Karpas-422 (cell line): Measurements from ENCODE around the gene DNAJB13. TPM values are rescaled to one million over a fixed set of nuclear protein-coding genes. Genes with fewer than 3 reads are reported as not detected.

Source experiments
- DNase-seq: peaks from one replicate; pipeline ENCODE4 v3.0.0-alpha.2; 2015
- H2AFZ ChIP-seq: fragments of 200-600 bp; sonication (generic); 2 replicates; pipeline ENCODE4 v1.6.1; 2014; ENCODE audit warnings: antibody characterized with exemption, low read length, mixed read lengths
- H3K27ac ChIP-seq: fragments of 200-600 bp; sonication (generic); 2 replicates; pipeline ENCODE4 v1.5.1; 2014; ENCODE audit warnings: mild to moderate bottlenecking, low read length, moderate library complexity
- H3K27me3 ChIP-seq: fragments of 200-600 bp; sonication (generic); 2 replicates; pipeline ENCODE4 v1.6.1; 2014; ENCODE audit warnings: low read length, mixed read lengths
- H3K36me3 ChIP-seq: fragments of 200-600 bp; sonication (generic); 2 replicates; pipeline ENCODE4 v1.6.1; 2014; ENCODE audit warnings: low read length, mixed read lengths; ENCODE audit not compliant: insufficient read depth
- H3K4me1 ChIP-seq: fragments of 200-600 bp; sonication (generic); 2 replicates; pipeline ENCODE4 v1.6.1; 2014; ENCODE audit warnings: mild to moderate bottlenecking, low read length, mixed read lengths
- H3K4me2 ChIP-seq: fragments of 200-600 bp; sonication (generic); 2 replicates; pipeline ENCODE4 v1.6.1; 2014; ENCODE audit warnings: low read length, low read depth, mild to moderate bottlenecking; ENCODE audit not compliant: poor library complexity, severe bottlenecking
- H3K4me3 ChIP-seq: fragments of 200-600 bp; sonication (generic); 2 replicates; pipeline ENCODE4 v1.5.1; 2014; ENCODE audit warnings: mild to moderate bottlenecking, antibody characterized with exemption, low read length, mixed read lengths
- H3K79me2 ChIP-seq: fragments of 200-600 bp; sonication (generic); 2 replicates; pipeline ENCODE4 v1.6.1; 2014; ENCODE audit warnings: mild to moderate bottlenecking, low read length, mixed read lengths
- H3K9ac ChIP-seq: fragments of 200-600 bp; sonication (generic); 2 replicates; pipeline ENCODE4 v1.6.0; 2014; ENCODE audit warnings: low read length
- H3K9me2 ChIP-seq: fragments of 200-600 bp; sonication (generic), shearing (Covaris generic); replicated peaks from 2 replicates; pipeline ENCODE4 v1.6.0; 2014; ENCODE audit warnings: mild to moderate bottlenecking, low read length, moderate library complexity; ENCODE audit not compliant: insufficient read depth
- H3K9me3 ChIP-seq: fragments of 300-700, 200-600 bp; sonication (generic); 2 replicates; pipeline ENCODE4 v1.6.1; 2014; ENCODE audit warnings: low read length, mixed read lengths
- H4K20me1 ChIP-seq: fragments of 200-600 bp; sonication (generic); 2 replicates; pipeline ENCODE4 v1.6.1; 2014; ENCODE audit warnings: mild to moderate bottlenecking, antibody characterized with exemption, low read length, low read depth; ENCODE audit not compliant: insufficient read depth
- total RNA-seq: library from RNA; depleted of rRNA; stranded (reverse); fragments of >200 nt; shearing (Covaris generic); gene quantifications from 2 replicates; pipeline ENCODE4 v1.2.3, GENCODE V29; 2014; ENCODE audit warnings: low replicate concordance

DNAJB13 gene
- total RNA-seq, 1 experiment from 2014 or later = not detected

DNA sequence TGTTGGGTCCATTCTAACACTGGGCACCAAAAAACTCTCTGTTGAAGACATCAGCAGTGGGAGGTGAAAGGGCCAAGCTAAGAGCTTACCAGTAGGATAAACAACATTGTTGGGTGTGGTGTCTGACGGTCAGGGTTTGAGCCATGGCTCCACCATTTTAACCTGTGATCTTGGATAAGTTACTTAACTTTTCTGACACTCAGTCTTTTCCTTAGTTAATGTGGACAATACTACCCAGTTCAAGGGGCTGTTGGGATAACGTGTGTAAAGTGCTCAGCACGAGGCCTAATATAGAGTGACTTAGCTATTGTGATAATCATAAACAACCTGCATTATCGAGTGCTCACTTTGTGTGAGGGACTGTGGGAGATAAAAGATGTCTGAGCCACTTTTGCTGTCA is 52.0 kb downstream of the DNAJB13 start:
- no peak overlapping the region for H3K27ac ChIP-seq
- no peaks in the 10 kb centered on the region for H3K27me3 ChIP-seq
- H3K9me2 ChIP-seq = no peaks in the 10 kb centered on the region
- no peak overlapping the region for H2AFZ ChIP-seq
- H4K20me1 ChIP-seq = no peaks in the 10 kb centered on the region; the same call in 1 of the 2 replicates
- DNase-seq = no peak
- peaks cover 17% of the 10 kb centered on the region; the same call in 1 of the 2 replicates for H3K36me3 ChIP-seq
- H3K4me2 ChIP-seq = no peak overlapping the region
- no peaks in the 10 kb centered on the region for H3K79me2 ChIP-seq
- no peak overlapping the region for H3K9ac ChIP-seq
- H3K9me3 ChIP-seq = no peaks in the 10 kb centered on the region
- H3K4me3 ChIP-seq = no peak overlapping the region
- H3K4me1 ChIP-seq = peaks cover 26% of the 10 kb centered on the region

DNA sequence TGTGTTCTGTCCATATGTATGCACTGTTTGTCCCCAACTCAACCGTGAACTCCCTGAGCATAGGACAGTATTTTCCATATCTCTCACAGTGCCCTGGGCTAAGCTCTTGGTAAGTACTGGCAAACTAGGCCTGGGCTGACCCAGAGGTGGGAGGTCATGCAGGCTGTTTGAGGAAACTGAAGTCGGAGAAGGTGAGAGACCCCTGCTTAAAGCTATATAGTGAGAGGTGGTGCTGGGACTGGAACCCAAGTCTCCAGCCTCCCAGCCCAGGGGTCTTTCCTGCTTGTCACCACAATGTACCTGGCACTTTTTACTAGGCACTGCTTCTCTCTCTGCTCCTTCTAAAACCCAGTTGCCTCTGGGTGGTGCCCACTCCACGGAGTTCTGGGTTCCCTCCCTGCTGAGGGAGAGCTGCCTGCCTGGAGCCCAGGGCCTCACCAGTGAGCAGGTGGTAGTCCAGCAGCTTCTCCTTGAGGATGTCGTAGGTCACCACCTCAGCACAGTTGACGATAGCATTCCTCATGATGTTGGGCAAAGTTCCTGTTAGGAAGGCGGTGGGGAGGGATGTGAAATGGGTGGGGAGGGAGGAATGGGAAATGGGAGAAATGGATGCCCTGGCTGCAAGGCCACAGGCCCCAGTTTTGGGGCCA is 53.3 kb downstream of the DNAJB13 start:
- Histone ChIP-seq H3K9ac (no peak overlapping the region), H3K4me2 (no peak overlapping the region), H3K4me1 (peaks cover 23% of the 10 kb centered on the region), H3K27me3 (no peaks in the 10 kb centered on the region), H2AFZ (no peak overlapping the region), H3K79me2 (no peaks in the 10 kb centered on the region), H3K9me2 (no peaks in the 10 kb centered on the region), H4K20me1 (no peaks in the 10 kb centered on the region; the same call in 1 of the 2 replicates), H3K36me3 (peaks cover 17% of the 10 kb centered on the region; the same call in 1 of the 2 replicates), H3K4me3 (no peak overlapping the region), H3K9me3 (no peaks in the 10 kb centered on the region), H3K27ac (no peak overlapping the region)
- DNase-seq = no peak

DNA sequence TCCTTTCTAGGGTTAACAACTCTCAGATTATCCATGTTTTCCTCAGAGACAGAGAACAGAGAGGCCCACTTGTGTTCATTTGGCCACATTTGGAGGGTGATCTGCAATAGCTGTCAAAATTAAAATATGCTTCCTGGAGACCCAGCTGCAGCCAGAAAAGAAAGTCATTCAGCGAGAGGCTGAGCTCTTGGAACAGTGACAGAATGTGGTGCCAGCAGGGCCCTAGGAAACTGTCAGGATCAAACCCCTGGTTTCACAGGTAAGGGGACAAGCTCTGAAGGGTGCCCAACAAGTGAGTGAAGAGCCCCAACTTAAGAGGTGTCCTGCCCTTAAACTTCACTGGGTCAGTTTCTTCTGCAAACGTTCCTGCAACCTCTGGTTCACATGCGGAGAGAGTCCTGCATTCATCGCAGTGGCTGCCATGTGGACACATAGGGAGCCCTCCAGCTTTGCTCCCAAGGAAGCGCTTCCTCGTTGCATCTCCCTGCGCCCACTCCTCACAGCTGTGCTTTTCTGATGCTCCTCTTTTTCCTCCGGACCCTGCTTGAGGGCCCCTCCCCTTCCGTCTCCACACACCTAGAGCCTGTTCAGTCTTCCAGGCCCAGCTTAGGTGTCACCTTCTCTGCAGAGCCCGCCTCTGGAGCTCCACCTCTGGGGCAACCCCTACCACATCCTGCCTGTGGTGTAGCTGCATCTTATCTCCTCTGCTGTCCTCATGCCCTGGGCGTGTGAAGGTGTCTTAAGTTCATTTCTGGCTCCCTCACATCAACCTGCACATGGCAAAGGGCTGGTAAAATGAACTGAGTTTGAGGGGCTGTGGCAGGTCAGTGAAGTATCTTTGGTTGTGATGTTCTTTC is 54.2 kb downstream of the DNAJB13 start:
- Histone ChIP-seq H3K9ac (no peak overlapping the region), H3K27ac (no peak overlapping the region), H3K9me2 (no peaks in the 10 kb centered on the region), H3K4me2 (no peak overlapping the region), H4K20me1 (no peaks in the 10 kb centered on the region; the same call in 1 of the 2 replicates), H3K9me3 (no peaks in the 10 kb centered on the region), H3K79me2 (no peaks in the 10 kb centered on the region), H3K4me3 (no peak overlapping the region), H3K36me3 (peaks cover 17% of the 10 kb centered on the region; the same call in 1 of the 2 replicates), H3K4me1 (peaks cover 19% of the 10 kb centered on the region), H2AFZ (no peak overlapping the region), H3K27me3 (no peaks in the 10 kb centered on the region)
- DNase-seq = no peak

DNA sequence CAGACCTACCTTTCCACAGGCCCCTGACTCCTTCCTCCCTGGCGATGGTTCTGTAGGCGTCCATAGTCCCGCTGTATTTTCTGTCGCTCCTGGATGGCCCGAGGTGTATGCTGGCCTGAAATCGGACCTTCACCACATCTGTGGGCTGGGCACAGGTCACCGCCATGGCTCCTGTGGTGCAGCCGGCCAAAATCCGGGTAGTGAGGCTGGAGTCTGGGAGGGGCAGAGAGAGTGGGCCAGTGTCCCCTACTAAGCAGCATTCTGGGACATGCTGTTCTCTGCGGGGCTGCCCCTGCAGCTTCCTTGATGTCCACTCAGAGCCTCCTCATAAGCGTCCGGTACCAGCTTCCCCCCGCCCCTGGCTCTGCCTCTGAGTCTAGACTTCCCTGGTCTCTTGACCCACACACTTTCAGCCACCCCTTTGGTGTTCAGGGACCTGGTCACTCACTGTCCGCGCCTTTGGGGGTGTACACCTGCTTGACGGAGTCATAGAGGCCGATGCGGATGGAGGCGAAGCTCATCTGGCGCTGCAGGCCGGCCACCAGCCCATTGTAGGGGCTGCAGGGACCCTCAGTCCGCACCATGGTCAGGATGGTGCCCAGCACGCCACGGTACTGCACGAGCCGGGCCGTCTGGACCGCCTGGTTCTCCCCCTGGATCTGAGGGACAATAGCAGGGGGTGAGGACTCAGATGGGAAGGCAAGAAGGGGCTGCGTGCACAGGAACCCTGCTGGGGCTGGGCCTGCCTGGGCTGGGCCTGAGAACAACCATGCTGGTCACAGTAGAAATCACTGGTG is 55.1 kb downstream of the DNAJB13 start:
- peaks cover 17% of the 10 kb centered on the region; the same call in 1 of the 2 replicates for H3K36me3 ChIP-seq
- H3K4me2 ChIP-seq = no peak overlapping the region
- H3K27me3 ChIP-seq = no peaks in the 10 kb centered on the region
- DNase-seq = no peak
- peaks cover 19% of the 10 kb centered on the region for H3K4me1 ChIP-seq
- H3K9ac ChIP-seq = no peak overlapping the region
- no peaks in the 10 kb centered on the region for H3K9me3 ChIP-seq
- H3K79me2 ChIP-seq = no peaks in the 10 kb centered on the region
- no peak overlapping the region for H2AFZ ChIP-seq
- no peak overlapping the region for H3K27ac ChIP-seq
- no peak overlapping the region for H3K4me3 ChIP-seq
- peaks cover 2% of the 10 kb centered on the region; the same call in 1 of the 2 replicates for H4K20me1 ChIP-seq
- H3K9me2 ChIP-seq = no peaks in the 10 kb centered on the region

DNA sequence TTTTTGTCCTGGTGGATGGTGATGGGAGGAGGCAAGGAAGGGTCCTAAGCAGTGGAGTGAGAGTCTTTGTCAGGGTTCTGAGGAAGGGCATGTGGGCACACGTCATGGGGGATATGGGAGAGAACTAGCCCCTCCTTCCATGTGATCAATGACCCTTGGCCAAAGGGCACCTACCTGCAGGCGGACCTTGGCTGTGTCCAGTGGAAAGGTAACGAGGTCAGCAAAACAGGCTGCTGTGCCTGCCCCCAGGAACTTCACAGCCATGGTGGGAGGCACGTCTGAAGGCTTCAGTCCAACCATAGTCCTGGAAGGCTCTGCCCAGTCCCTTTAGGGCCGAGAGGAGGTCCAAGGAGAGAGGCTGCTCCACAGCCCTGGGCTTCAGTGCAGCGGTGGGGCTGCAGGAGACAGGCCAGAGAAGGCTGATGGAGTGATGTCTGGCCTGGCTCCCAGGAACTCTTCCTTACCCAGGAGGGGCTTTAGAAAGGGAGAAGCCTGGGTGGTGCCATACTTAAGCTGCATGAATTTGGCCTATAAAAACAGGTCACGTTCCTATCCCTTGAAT is 56.0 kb downstream of the DNAJB13 start:
- 0 out of 2 replicates have a peak, but pooled peaks cover 4% of the 10 kb centered on the region for H4K20me1 ChIP-seq
- H3K9me3 ChIP-seq = no peaks in the 10 kb centered on the region
- peaks cover 28% of the 10 kb centered on the region for H3K4me1 ChIP-seq
- no peak overlapping the region for H3K4me2 ChIP-seq
- no peak overlapping the region for H3K27ac ChIP-seq
- H3K4me3 ChIP-seq = no peak overlapping the region
- no peaks in the 10 kb centered on the region for H3K27me3 ChIP-seq
- no peak for DNase-seq
- H3K9ac ChIP-seq = no peak overlapping the region
- H3K36me3 ChIP-seq = peaks cover 12% of the 10 kb centered on the region; the same call in 1 of the 2 replicates
- H3K9me2 ChIP-seq = no peaks in the 10 kb centered on the region
- no peak overlapping the region for H2AFZ ChIP-seq
- H3K79me2 ChIP-seq = no peaks in the 10 kb centered on the region

DNA sequence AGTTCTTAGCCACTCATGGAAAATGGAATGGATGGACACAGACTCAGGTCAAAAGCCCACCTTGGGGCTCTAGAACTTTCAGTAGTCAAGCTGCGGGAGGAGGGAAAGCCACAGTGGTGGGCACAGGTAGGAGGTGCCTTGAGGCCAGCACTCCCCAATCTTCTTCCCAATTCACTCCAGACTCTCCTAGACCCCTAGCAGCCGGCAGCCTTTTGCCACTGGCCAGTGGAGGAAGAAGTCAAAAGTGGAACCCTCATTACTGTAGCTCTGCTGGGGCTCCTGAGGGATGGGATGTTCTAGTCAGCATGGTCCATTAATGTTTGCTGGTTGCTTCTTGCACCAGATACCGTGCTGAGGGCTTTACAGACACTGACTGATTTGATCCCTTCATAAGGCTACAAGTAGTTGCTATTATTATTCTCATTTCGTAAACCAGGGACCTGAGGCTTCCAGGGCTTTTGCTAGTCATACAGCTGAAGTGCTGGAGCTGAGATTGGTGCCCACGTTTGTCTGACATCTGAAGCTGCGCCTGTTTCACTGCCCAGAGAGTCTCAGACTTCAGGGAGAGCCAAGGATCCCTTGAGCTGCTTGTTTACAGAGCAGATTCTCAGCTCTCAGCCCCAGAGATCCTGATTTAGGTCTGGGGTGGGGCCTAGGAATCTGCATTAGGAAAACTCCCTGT is 57.0 kb downstream of the DNAJB13 start:
- Histone ChIP-seq H3K36me3 (peaks cover 6% of the 10 kb centered on the region; the same call in 1 of the 2 replicates), H3K4me1 (peaks cover 30% of the 10 kb centered on the region), H3K27me3 (no peaks in the 10 kb centered on the region), H3K9me2 (no peaks in the 10 kb centered on the region), H4K20me1 (0 out of 2 replicates have a peak, but pooled peaks cover 4% of the 10 kb centered on the region), H2AFZ (no peak overlapping the region), H3K4me2 (no peak overlapping the region), H3K4me3 (no peak overlapping the region), H3K79me2 (no peaks in the 10 kb centered on the region), H3K27ac (no peak overlapping the region), H3K9me3 (no peaks in the 10 kb centered on the region), H3K9ac (no peak overlapping the region)
- no peak for DNase-seq

DNA sequence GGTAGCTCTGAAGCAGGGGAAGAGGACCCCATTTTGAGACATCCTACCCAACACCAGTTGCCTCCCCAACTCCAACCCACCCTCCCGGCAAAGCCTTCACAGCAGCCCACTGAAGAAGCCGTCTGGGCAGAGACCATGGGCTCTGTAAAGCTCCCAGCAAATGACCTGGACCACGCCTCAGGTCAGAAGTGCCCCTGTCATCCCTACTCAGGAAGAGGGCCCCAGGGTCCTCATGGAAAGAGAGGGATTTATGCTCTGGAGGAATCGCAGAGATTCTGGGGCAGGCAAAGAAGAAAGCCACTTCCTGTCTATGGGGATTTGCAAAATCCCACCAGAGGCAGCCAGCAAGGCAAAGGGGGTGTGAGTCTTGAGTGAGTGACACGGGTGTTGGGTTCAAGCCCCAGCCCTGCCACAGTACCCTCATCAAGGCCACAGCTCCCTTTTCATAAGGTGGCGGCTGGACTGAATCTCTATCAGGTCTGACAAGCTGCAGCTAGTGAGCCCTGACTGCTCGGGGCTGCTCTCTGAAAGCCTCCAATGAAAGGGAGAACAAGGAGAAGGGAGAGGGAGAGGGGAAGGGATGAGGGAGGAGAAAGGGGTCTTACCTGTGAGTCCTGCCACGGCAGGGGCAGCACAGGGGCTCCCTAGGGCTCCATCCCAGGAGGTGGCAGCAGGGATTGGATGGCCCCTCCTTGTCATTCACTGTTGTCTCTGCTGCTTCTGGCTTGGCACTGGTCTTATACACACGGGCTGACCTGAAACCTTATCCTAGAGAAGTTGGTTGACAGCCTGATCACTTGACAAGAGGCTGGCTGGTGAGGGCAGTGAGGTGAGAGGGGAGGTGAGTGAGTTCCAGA is 57.8 kb downstream of the DNAJB13 start, which contains the start of gene UCP3:
TSS of gene UCP3 (minus strand) at position 713 of the 857 bp plus-strand sequence. CDS start 2,043 bp downstream, outside the sequence.
- Histone ChIP-seq H3K79me2 (no peaks in the 10 kb centered on the region), H3K27me3 (no peaks in the 10 kb centered on the region), H2AFZ (no peak within 1 kb of the TSS), H4K20me1 (0 out of 2 replicates have a peak, but pooled peaks cover 4% of the 10 kb centered on the region), H3K36me3 (no peaks in the 10 kb centered on the region; the same call in 1 of the 2 replicates), H3K4me3 (no peak within 1 kb of the TSS), H3K9me2 (no peaks in the 10 kb centered on the region), H3K4me1 (peaks cover 30% of the 10 kb centered on the region), H3K4me2 (no peak within 1 kb of the TSS), H3K27ac (no peak within 1 kb of the TSS), H3K9me3 (no peaks in the 10 kb centered on the region), H3K9ac (no peak within 1 kb of the TSS)
- no peak for DNase-seq
